ENCODE measurements around the gene COX4I1.

The COX4I1 gene

GRCh38 chr16:85767531-85767930, 32.0 kb upstream of the COX4I1 start:
- DNase-seq (ENCODE audit: low spot score) = no peak

- no peak for DNase-seq (ENCODE audit: low spot score)
These were observed 31.3 kb upstream of the COX4I1 start for GRCh38 chr16:85768199-85768598.

- no peak for DNase-seq (ENCODE audit: low spot score)
These were observed 28.8 kb upstream of the COX4I1 start for GRCh38 chr16:85770741-85771140.

- DNase-seq (ENCODE audit: low spot score) = no peak
These were observed 26.5 kb upstream of the COX4I1 start for GRCh38 chr16:85773044-85773443.

GRCh38 chr16:85774136-85774535, 25.4 kb upstream of the COX4I1 start:
- no peak for DNase-seq (ENCODE audit: low spot score)

- no peak for DNase-seq (ENCODE audit: low spot score)
These were observed 24.7 kb upstream of the COX4I1 start for GRCh38 chr16:85774811-85775210.

- DNase-seq (ENCODE audit: low spot score) = no peak
These were observed 21.7 kb upstream of the COX4I1 start for GRCh38 chr16:85777583-85778310.

GRCh38 chr16:85778873-85779272, 20.6 kb upstream of the COX4I1 start:
- DNase-seq (ENCODE audit: low spot score) = no peak

- DNase-seq (ENCODE audit: low spot score) = no peak
These were observed 19.2 kb upstream of the COX4I1 start for GRCh38 chr16:85780281-85780680.

GRCh38 chr16:85781156-85781555, 18.3 kb upstream of the COX4I1 start:
- no peak for DNase-seq (ENCODE audit: low spot score)

GRCh38 chr16:85781695-85782370, 17.7 kb upstream of the COX4I1 start:
- no peak for DNase-seq (ENCODE audit: low spot score)

- no peak for DNase-seq (ENCODE audit: low spot score)
These were observed 17.0 kb upstream of the COX4I1 start for GRCh38 chr16:85782451-85782850.

- DNase-seq (ENCODE audit: low spot score) = peak; percentile 19
These were observed 16.1 kb upstream of the COX4I1 start for GRCh38 chr16:85783441-85783840.

- DNase-seq (ENCODE audit: low spot score) = no peak
These were observed 14.7 kb upstream of the COX4I1 start for GRCh38 chr16:85784813-85785212.

- no peak for DNase-seq (ENCODE audit: low spot score)
These were observed 13.6 kb upstream of the COX4I1 start for GRCh38 chr16:85785927-85786326.

- no peak for DNase-seq (ENCODE audit: low spot score)
These were observed 10.7 kb upstream of the COX4I1 start for GRCh38 chr16:85788819-85789218.

GRCh38 chr16:85789773-85790172, 9.7 kb upstream of the COX4I1 start:
- DNase-seq (ENCODE audit: low spot score) = no peak

- no peak for DNase-seq (ENCODE audit: low spot score)
These were observed 5.7 kb upstream of the COX4I1 start for GRCh38 chr16:85793662-85794298.

GRCh38 chr16:85794696-85795095, 4.8 kb upstream of the COX4I1 start:
- DNase-seq (ENCODE audit: low spot score) = no peak

- DNase-seq (ENCODE audit: low spot score) = no peak
These were observed 3.3 kb upstream of the COX4I1 start for GRCh38 chr16:85796152-85796551.

GRCh38 chr16:85796599-85796998, 2.9 kb upstream of the COX4I1 start:
- no peak for DNase-seq (ENCODE audit: low spot score)

- DNase-seq (ENCODE audit: low spot score) = no peak
These were observed 1.2 kb upstream of the COX4I1 start for GRCh38 chr16:85798283-85798776.

GRCh38 chr16:85798901-85799496, 496 bp upstream of the COX4I1 start:
- DNase-seq (ENCODE audit: low spot score) = peak; percentile 64

Measured in NAMALWA (cell line).